GM12801 (cell line): ENCODE data around the gene ANKEF1.

ENCODE experiments used
- TF ChIP-seq, protein P1 (sequence below): IDR thresholded peaks from one replicate; pipeline ENCODE4 v1.5.1; 2011; ENCODE audit warnings: control low read depth; ENCODE audit not compliant: insufficient read length; ENCODE audit errors: extremely low read depth

The ANKEF1 gene

DNA sequence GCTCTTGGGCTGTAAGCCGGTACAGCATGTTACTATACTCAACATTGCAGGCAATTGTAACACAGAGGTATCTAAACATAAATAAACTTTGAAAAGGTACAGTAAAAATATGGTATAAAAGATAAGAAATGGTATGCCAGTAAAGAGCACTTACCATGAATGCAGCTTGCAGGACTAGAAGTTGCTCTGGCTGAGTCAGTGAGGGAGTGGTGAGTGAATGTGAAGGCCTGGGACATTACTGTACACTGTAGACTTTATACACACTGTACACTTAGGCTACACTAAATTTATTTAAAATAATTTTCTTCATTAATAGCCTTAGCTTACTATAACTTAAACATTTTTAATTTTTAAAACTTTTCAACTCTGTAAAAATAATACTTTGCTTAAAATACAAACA is 37.8 kb upstream of the ANKEF1 start:
- TF ChIP-seq, protein P1, sequence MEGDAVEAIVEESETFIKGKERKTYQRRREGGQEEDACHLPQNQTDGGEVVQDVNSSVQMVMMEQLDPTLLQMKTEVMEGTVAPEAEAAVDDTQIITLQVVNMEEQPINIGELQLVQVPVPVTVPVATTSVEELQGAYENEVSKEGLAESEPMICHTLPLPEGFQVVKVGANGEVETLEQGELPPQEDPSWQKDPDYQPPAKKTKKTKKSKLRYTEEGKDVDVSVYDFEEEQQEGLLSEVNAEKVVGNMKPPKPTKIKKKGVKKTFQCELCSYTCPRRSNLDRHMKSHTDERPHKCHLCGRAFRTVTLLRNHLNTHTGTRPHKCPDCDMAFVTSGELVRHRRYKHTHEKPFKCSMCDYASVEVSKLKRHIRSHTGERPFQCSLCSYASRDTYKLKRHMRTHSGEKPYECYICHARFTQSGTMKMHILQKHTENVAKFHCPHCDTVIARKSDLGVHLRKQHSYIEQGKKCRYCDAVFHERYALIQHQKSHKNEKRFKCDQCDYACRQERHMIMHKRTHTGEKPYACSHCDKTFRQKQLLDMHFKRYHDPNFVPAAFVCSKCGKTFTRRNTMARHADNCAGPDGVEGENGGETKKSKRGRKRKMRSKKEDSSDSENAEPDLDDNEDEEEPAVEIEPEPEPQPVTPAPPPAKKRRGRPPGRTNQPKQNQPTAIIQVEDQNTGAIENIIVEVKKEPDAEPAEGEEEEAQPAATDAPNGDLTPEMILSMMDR = no peak

DNA sequence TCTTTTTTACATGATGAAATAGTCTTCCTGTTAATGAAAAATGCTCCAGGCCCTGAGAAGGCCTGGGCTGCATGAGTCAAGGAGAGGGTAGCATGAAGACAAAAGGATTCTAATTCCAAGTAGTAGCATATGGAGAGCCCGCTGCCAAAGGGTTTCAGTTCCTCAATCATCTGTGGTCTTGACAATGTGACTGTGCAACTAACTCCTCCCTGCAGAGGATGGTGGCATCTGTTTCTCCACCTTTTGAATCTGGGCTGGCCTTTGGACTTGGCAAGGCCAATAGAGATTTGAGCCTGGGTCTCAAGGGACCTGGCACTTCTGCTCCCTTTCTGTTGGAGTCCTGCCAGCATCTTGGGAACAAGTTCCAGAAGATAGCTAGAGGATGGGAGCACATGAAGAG is 35.1 kb upstream of the ANKEF1 start:
- TF ChIP-seq, protein P1 = no peak

DNA sequence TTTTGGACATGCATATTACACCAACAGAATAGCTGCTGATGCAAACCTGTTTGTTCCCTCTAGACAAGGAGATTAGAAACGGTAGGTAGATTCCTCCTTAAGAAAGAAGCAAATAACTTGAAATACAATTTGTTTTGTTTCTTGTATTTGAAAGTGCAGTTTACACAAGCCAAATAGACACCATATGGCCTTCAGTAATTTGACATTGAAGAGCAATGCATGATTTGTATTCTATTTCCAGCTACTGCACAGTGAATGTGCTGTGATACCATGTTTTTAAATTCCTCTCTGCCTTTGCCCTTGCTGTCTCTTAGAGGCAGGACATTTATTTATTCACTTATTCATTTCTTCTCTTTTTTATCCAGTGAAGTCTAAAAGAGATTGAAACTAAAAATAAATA is 31.9 kb upstream of the ANKEF1 start:
- TF ChIP-seq, protein P1 = no peak

DNA sequence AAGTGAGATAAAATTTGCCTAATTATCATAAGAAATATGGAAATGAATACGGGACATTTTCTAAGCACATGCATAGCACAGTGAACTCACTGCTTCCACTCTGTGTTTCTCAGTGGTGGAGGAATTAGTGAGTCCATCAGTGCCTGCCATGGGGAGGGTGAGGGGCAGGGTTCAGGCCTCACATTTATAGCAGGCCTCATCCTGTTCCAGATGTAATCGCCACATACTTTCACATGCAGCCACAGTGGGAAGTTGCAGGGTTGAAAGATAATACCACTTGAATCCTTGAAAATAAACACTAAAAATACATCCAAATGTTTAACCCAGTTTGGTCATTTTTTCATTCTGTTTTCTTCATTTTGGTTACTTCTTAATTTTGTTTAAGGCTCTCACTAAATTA is 29.9 kb upstream of the ANKEF1 start:
- TF ChIP-seq, protein P1 = no peak

- TF ChIP-seq, protein P1 = no peak
Measured at GRCh38 chr20:10005885-10006284, 28.9 kb upstream of the ANKEF1 start.

DNA sequence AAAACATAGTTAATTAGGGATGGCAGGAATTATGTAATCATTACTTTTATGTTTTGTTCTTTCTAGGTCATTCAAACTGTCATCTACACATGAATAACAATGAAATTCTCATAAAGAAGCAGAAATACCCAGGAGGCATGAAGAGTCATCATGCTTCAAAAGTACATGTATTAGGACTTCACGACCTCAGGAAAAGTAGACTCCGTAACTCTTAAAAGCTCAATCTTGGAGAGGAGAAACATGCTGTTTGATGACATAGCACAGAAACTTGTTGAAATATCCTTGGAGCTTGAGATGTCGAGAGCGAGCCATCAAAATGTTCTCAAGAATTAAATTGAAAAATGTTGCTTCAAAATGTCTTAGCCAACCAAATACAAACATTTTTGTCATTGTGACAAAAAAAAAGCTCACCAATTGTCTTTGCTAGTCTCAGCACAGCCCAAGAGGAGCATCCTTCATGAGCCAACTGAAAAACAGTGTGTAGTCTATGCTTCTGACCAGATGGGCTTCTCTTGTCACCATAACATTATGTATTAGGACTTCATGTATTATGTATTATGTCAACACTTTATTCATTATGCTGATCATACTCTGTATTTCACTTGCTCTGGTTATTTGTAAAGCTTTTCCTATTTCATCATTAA is 28.2 kb upstream of the ANKEF1 start:
- TF ChIP-seq, protein P1 = no peak

DNA sequence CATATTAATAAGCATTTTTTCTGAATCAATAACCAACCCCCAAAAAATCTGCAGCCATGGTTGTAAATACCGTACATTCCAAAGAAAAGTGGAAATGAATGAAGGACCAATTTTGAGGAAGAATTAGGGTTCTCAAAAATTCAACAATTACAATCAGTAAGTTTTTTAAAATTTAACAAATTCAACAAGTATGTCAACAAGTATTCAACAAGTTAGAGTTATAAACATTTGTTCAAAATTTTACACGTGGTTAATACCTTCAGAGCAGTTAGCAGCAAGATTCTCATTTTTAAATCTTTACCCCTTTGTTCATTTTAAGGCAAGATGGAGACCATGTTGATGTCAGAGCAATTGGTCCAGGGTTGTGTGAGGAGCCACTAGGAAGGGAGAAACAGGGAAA is 27.6 kb upstream of the ANKEF1 start:
- TF ChIP-seq, protein P1 = no peak
